Epithelial cell of proximal tubule (primary cell): ENCODE results near the gene DAAM1. TPM values are rescaled to one million over a fixed set of nuclear protein-coding genes. Genes with fewer than 3 reads are reported as not detected.

Experiments used
- DNase-seq: peaks from one replicate; pipeline ENCODE4 v3.0.0-alpha.2; 2011; ENCODE audit warnings: low read depth
- H3K4me3 ChIP-seq: 2 replicates; pipeline ENCODE4 v1.5.1; 2011; ENCODE audit warnings: low read depth, mild to moderate bottlenecking, low read length
- CTCF ChIP-seq: conservative IDR thresholded peaks from 2 replicates; pipeline ENCODE4 v1.5.1; 2012; ENCODE audit warnings: low read depth, mild to moderate bottlenecking, low read length
- total RNA-seq: library from RNA; depleted of rRNA; stranded (reverse); fragments of >200 nt; gene quantifications from 2 replicates; pipeline ENCODE4 v1.2.3, GENCODE V29; 2015

The DAAM1 gene
- total RNA-seq, 1 donor from 2014 or later, result 17.5 TPM

DNA sequence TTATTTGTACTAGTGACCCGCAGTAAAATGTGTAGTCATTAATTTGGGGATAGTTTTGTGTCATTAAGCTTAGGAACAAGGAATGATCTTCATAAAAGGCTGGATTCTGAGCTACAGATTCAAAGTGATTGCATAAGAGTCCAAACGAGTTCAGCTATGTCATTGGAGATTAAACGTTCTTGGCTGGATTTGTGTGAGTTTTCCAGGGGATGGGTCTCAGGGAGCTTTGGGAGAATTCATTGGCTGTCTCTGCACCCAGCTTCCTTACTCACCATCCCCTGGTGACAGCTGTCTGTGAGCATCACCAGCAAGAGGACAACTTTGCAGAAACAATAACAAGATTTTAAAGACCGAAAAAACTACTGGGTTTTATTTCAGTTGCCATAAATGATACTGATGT, 130.4 kb downstream of the DAAM1 start:
- TF ChIP-seq CTCF, result no peak
- no peak for DNase-seq
- no peak overlapping the region for H3K4me3 ChIP-seq

DNA sequence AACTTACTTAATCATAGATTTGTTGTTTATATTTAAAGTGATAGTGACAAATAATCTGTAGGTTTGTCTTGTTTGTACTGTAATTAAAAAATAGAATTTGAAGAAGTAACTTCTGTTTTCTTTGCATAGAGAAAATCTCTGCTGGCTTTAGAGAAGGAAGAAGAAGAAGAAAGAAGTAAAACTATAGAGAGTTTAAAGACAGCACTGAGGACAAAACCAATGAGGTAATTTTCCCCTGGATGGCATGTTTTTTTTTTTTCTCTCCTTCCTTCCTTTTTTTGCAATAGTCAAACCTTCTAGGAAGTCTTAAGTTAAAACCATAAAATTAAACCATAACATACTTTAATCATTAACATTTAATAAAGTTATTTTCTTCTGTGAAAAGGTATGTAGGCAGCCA, 131.9 kb downstream of the DAAM1 start:
- DNase-seq, result no peak
- no peak overlapping the region for H3K4me3 ChIP-seq
- TF ChIP-seq CTCF, result no peak

GRCh38 chr14:59320763-59321625, 132.5 kb downstream of the DAAM1 start:
- no peak overlapping the region for H3K4me3 ChIP-seq
- TF ChIP-seq CTCF, result no peak
- DNase-seq, result no peak

GRCh38 chr14:59321626-59321949, 133.1 kb downstream of the DAAM1 start:
- DNase-seq, result no peak
- TF ChIP-seq CTCF, result no peak
- H3K4me3 ChIP-seq, result no peak overlapping the region

DNA sequence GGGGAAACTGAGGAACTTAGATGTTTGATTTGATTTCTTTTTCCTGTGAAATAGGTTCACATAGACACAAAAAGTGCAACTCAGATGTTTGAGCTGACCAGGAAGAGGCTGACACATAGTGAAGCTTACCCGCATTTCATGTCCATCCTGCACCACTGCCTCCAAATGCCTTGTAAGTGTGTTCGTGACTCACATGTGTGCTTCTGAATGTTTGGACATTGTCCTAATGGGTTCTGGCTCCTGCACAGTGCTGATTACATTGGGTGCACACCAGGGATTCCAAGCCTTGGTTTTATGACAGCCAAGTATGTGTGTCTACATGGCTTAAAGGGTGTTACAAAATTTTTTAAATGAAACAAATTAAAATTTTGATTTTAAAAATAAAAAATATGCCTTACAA, 137.4 kb downstream of the DAAM1 start:
- no peak for DNase-seq
- no peak overlapping the region for H3K4me3 ChIP-seq
- no peak for TF ChIP-seq CTCF

DNA sequence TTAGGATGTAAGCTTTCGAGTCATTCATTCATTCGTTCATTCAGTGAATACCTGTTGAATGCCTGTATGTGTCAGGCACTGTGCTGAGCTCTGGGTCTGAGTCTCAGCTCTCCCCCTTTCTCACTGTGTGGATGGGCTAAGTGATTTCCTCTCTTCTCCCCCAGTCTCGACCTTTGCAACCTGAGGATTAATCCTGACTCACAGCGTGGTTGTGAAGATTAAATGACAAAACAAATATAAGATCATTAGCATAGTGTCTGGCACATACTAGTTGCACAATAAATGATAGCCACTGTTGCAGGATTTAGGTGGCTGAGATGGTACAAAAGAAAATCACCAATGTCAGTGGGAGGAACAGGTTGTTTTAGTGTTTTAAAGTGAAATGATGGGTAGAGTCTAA, 140.0 kb downstream of the DAAM1 start:
- H3K4me3 ChIP-seq, result no peak overlapping the region
- DNase-seq, result no peak
- TF ChIP-seq CTCF, result no peak

GRCh38 chr14:59330455-59330854, 142.0 kb downstream of the DAAM1 start:
- no peak for TF ChIP-seq CTCF
- H3K4me3 ChIP-seq, result no peak overlapping the region
- DNase-seq, result no peak
